Measurements from ENCODE around the gene KPNA1. TPM values are rescaled to one million over a fixed set of nuclear protein-coding genes. Genes with fewer than 3 reads are reported as not detected.

KPNA1 gene
- total RNA-seq, 1 donor from 2014 or later, result 72.9 TPM

DNA sequence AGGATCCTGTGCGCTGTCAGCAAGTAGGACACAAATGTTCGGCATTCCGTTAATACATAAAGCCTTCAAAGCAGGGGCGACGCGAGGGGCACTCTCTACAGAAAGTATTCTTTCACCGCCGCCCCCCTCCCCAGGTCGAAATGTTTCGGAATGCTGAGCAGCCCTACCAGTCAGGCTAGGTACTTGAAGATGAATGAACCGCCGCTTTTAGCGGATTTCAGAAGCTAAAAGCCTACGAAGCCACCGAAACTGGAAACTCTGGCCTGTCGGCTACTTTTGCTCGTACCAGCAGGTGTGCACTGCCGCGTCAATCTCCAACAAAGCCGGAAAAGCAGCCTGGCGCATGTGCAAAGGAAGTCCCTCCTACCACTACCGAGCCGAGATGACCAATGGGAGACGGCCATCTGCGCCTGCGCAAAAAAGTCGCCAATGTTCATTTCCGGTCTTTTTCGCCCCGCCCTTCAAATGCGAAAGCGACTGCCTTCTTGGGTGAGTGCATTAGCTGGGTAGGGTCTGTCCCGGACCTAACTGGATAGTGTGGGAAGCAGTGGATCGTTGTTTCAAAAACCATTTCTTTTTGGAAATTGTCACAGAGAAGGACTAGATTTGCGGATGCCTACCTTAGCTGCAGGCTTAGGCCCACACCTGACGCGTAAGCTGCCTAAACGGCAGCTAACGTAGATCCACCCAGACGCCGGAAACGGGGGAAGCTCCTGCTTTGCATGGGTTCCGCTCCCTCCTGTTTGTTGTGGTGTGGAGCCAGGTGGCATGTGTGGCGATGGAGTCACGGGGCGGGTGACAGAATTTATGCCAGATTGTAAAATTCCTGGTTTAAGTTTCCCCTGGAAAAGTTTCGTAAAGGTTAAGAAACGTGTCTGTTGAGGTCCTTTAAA is 98.7 kb downstream of the KPNA1 start, which contains the start of gene WDR5B:
TSS of gene WDR5B (minus strand) at position 301 of the 893 bp plus-strand sequence. CDS start 534 bp downstream, outside the sequence.
- ATAC-seq (ENCODE audit: low read depth), result peak; percentile 89
- no peak for TF ChIP-seq CTCF (IDR thresholded peaks at IDR 0.05)
- Mint-ChIP-seq H3K9me3 (no peaks in the 10 kb centered on the region), H3K27ac (peak within 1 kb of the TSS; percentile 100), H3K4me3 (peak within 1 kb of the TSS; percentile 98), H3K36me3 (ENCODE audit: low read depth) (peaks cover 41% of the 10 kb centered on the region), H3K27me3 (no peaks in the 10 kb centered on the region), H3K4me1 (peaks cover 46% of the 10 kb centered on the region)
- intact Hi-C loops (cut with micrococcal nuclease), result loop anchor here (1.0 to 10.0 kb wide), 13 partner anchors 23 to 1673 kb away; partner anchors contain the start of genes EAF2, GOLGB1, GTF2E1 and HACD2
- CTCF ChIA-PET, result interaction anchor here (1.5 to 1.9 kb wide), 4 partner anchors 24 to 263 kb away, joined by 5 to 11 read pairs (median 6); partner anchors contain the start of gene FAM162A
- POLR2A ChIA-PET, result interaction anchor here (0.6 to 3.8 kb wide), 23 partner anchors 8 to 1160 kb away, joined by 3 to 55 read pairs (median 4); partner anchors contain the start of genes DTX3L, EAF2, FAM162A and HCLS1
- peak; percentile 95 for DNase-seq

DNA sequence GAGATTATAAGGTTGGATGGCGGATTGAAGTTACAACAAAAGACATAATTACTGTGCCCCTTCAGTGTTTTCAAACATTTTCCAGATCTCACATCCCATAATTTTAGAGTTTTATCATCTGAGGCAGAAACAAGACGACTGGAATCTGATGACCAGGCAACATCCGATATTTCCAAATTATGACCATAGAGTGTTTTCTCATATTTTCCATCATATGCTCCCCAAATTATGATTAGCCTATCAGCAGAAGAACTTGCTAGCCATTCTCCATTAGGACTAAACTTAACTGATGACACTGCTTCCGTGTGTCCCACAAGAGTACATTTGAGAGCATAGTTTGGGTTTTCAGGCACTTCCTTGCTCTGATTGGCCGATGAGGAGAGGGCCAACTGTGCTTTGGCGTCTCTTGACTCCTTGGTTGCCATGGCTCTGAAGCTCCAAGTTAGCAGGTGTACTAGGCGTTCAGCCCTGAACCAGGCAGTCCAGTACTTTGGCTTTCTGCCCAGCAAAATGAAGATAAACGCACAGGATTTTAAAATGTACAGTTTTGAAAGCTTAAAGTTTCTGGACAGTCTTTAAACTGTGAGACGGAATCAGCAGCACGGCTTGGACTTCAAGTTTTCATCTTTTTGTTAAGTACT is 99.5 kb downstream of the KPNA1 start:
- peak; percentile 38 for ATAC-seq (ENCODE audit: low read depth)
- TF ChIP-seq CTCF (IDR thresholded peaks at IDR 0.05), result no peak

GRCh38 chr3:122414391-122414790 is 100.3 kb downstream of the KPNA1 start:
- peak overlapping the region; percentile 100 for H3K27ac Mint-ChIP-seq
- H3K27me3 Mint-ChIP-seq, result no peaks in the 10 kb centered on the region
- H3K36me3 Mint-ChIP-seq (ENCODE audit: low read depth), result peaks cover 49% of the 10 kb centered on the region
- no peak for ATAC-seq (ENCODE audit: low read depth)
- ChIA-PET CTCF (interaction anchor here (1.5 kb wide), 1 partner anchor 22 kb away, joined by 8 read pairs; no protein-coding TSS in a partner anchor), POLR2A (interaction anchor here (3.8 kb wide), 1 partner anchor 31 kb away, joined by 55 read pairs; the partner anchor contains the start of genes FAM162A and MIX23)
- H3K4me1 Mint-ChIP-seq, result peaks cover 55% of the 10 kb centered on the region
- intact Hi-C loops (cut with micrococcal nuclease), result loop anchor here (2.0 to 10.0 kb wide), 3 partner anchors 22 to 1170 kb away; partner anchors contain the start of genes GOLGB1 and HACD2
- peak overlapping the region; percentile 98 for H3K4me3 Mint-ChIP-seq
- H3K9me3 Mint-ChIP-seq, result no peaks in the 10 kb centered on the region
- no peak for TF ChIP-seq CTCF (IDR thresholded peaks at IDR 0.05)
- DNase-seq, result no peak

More for the DNA sequence above, 99.5 kb downstream of the KPNA1 start:
- CTCF ChIA-PET, result interaction anchor here (1.5 to 1.9 kb wide), 4 partner anchors 23 to 264 kb away, joined by 5 to 11 read pairs (median 6); partner anchors contain the start of gene FAM162A
- H3K27me3 Mint-ChIP-seq, result no peaks in the 10 kb centered on the region
- DNase-seq, result peak; percentile 20
- peaks cover 50% of the 10 kb centered on the region for H3K4me1 Mint-ChIP-seq
- H3K27ac Mint-ChIP-seq, result peak overlapping the region; percentile 100
- intact Hi-C loops (cut with micrococcal nuclease), result loop anchor here (2.0 to 10.0 kb wide), 6 partner anchors 22 to 1170 kb away; partner anchors contain the start of genes GOLGB1, HACD2, PARP14 and PARP15
- POLR2A ChIA-PET, result interaction anchor here (0.5 to 3.8 kb wide), 14 partner anchors 7 to 1161 kb away, joined by 3 to 55 read pairs (median 4); partner anchors contain the start of genes EAF2, FAM162A, HCLS1 and HSPBAP1
- peaks cover 45% of the 10 kb centered on the region for H3K36me3 Mint-ChIP-seq (ENCODE audit: low read depth)
- no peaks in the 10 kb centered on the region for H3K9me3 Mint-ChIP-seq
- peak overlapping the region; percentile 98 for H3K4me3 Mint-ChIP-seq

DNA sequence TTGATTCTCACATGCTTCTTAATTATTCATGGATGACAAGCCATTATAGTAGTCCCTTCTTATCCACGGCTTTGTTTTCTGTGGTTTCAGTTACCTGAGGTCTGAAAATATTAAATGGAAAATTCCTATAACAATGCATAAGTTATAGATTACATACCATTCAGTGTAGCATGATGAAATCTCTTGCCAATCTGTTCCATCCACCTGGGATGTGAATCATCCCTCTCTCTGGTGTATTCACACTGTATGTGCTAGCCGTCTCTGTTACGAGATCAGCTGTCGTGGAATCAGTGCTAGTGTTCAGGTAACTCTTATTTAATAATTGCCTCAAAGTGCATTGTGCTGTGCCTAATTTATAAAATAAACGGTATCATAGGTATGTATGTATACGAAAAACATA is 104.1 kb downstream of the KPNA1 start:
- Mint-ChIP-seq H3K9me3 (no peaks in the 10 kb centered on the region), H3K27me3 (no peaks in the 10 kb centered on the region), H3K36me3 (ENCODE audit: low read depth) (peaks cover 69% of the 10 kb centered on the region), H3K27ac (no peak overlapping the region), H3K4me3 (no peak overlapping the region), H3K4me1 (peaks cover 50% of the 10 kb centered on the region)
- ChIA-PET POLR2A (no interaction called here), CTCF (interaction anchor here (0.8 kb wide), 1 partner anchor 77 kb away, joined by 3 read pairs; no protein-coding TSS in a partner anchor)
- ATAC-seq (ENCODE audit: low read depth), result no peak
- intact Hi-C loops (cut with micrococcal nuclease), result loop anchor here (10.0 kb wide), 2 partner anchors 666 to 1174 kb away; partner anchors contain the start of genes GOLGB1 and HACD2
- no peak for TF ChIP-seq CTCF (IDR thresholded peaks at IDR 0.05)
- no peak for DNase-seq

All from activated B cell treated with CpG ODN at 0.5 μM for 24 hours (primary cell).